Left forelimb (tissue), 1 donor: ENCODE measurements around the gene PTCD1.

Experiments
- DNase-seq: peaks from one replicate; pipeline ENCODE4 v3.0.0-alpha.2; 2018; ENCODE audit warnings: low spot score

Gene PTCD1, protein sequence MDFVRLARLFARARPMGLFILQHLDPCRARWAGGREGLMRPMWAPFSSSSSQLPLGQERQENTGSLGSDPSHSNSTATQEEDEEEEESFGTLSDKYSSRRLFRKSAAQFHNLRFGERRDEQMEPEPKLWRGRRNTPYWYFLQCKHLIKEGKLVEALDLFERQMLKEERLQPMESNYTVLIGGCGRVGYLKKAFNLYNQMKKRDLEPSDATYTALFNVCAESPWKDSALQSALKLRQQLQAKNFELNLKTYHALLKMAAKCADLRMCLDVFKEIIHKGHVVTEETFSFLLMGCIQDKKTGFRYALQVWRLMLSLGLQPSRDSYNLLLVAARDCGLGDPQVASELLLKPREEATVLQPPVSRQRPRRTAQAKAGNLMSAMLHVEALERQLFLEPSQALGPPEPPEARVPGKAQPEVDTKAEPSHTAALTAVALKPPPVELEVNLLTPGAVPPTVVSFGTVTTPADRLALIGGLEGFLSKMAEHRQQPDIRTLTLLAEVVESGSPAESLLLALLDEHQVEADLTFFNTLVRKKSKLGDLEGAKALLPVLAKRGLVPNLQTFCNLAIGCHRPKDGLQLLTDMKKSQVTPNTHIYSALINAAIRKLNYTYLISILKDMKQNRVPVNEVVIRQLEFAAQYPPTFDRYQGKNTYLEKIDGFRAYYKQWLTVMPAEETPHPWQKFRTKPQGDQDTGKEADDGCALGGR

DNA sequence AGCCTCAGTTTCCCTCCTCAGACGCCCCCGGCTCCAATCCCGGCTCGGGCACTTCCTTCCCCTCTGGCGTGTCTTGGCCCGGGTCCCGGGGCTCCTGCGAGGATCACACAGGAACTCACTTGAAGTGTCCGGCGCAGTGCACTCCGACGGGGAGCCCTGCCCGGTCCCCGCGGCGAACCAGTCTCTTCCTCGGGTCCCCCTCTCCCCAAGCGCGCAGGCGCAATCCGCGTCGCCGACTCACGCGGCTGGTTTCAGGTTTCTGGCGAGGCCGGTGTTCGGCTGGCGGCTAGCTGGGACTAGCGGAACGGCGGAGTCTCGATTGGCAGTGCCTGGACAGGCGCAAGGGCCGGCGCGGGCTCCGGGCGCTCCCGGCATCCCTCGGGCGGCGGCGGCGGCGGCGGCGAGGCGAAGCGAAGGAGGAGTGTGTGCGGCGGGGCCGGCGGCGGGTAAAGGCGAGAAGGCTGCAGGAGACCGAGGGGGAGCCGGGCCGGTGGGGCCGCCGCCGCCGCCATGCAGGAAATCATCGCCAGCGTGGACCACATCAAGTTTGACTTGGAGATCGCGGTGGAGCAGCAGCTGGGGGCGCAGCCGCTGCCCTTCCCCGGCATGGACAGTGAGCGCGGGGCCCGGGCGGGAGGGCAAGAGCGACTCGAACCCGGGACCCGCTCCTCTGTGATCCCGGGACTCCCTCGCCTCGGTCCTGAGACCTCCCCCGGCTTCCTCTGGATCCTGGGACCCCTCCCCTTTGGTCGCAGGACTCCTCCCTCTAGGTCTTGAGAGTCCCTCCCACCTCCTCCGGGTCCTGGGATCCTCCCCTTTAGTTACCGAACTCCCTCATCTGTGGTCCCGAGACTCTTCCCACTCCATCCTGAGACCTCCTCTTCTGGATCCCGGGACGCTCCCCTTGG lies at the start of gene PTCD1, which contains the start of gene CPSF4:
PTCD1 (minus strand) TSS at position 226 of the 908 bp plus-strand sequence. CDS start 3,556 bp downstream, outside the sequence.
CPSF4 (plus strand) TSS at position 371 of the 908 bp plus-strand sequence; CDS start at position 511, 140 bp downstream.
- peak; percentile 96 for DNase-seq

DNA sequence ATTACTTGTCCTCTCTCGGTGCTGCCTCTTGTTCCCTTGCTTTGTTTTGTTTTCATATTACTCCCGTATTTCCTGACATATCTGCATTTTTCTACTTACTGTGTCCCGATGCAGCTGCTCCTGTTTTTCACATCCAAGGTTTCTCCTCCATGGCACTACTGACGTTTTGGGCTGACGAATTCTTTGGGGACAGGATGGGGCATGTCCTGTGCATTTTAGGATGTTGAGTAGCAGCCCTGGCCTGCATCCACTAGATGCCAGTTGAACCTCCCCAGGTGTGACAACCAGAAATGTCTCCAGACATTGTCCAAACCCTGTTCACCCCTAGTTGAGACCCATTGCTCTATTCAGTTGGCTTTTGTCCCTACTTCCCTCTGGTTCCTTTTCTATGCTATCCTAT lies 46.5 kb upstream of the PTCD1 start:
- DNase-seq = no peak

DNA sequence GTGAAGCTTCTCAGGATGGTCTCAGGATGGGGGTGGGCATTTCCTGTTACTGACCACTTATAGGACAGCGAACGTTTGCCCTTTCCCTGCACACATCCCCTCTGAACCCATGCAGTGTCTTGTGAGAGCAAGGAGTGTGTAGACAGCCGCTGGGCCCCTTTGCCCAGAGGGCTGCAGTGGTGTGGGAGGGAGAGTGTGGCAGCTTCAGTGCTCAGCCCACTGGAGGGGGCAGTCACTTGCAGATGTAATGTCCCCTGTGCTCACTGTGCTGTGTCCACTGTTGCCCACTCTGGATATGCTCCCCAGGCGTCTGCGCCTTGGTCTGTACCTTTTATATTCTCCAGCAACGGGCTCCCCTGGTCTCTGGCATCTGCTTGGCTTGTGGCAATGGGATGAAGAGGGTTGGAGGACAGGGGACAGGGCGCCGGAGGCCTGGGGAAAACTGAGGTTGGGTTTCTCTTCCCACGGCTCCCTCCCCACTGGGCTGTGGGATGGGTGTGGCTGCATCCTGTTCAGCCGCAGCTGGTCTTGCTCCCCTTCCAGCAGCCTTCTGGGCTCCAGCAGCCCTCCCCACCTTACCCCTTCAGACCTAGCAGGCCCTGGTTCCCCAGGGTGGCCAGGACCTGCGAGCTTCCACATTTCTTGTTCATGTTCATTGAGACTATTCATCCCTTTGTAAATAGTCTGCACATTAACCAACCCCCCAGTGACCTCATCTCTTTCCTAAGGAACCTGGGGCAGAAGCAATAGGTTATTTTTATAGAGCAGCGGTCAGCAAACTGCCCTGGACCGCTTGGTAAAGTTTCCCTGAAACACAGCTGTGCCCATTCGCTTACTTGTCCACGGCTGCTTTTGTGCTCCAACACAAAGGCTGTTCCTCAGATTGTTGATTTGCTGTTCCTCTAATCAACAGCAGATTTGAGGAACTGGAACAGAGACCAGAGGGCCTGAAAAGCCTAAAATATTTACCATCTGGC lies 40.2 kb upstream of the PTCD1 start:
- DNase-seq = no peak

DNA sequence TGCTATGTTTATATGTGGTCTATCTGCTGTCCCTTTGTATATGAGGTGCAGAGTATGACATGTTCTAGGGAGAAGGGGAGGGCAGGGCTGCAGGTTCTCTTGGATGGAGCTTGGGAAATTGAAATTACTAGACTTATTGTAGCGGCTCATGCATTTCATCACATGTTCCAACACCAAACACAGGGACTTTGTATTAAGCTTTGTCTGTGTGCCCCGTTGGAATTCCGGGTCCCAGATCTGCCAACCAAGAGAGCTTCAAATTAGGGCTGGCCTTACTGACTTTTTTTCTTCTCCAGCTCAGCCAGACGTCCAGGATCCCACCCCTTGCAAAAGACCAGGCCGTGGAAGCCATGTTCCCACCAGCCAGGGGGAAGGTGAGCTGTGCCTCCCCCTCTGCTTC lies 37.5 kb upstream of the PTCD1 start:
- no peak for DNase-seq

DNA sequence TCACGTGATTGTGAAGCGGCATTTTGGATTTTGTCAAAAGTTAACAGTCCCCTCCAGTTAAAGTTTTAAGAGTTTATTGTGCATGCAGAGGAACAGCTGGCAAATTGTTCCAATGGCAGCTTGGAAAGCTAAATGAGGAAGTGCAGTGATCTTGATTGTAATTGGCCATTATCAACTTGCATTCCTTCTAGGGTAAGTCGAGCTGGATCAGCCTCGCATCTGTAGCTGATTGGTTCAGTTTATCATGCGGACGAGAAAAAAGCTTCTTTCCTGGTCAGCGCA lies 34.7 kb upstream of the PTCD1 start:
- no peak for DNase-seq

DNA sequence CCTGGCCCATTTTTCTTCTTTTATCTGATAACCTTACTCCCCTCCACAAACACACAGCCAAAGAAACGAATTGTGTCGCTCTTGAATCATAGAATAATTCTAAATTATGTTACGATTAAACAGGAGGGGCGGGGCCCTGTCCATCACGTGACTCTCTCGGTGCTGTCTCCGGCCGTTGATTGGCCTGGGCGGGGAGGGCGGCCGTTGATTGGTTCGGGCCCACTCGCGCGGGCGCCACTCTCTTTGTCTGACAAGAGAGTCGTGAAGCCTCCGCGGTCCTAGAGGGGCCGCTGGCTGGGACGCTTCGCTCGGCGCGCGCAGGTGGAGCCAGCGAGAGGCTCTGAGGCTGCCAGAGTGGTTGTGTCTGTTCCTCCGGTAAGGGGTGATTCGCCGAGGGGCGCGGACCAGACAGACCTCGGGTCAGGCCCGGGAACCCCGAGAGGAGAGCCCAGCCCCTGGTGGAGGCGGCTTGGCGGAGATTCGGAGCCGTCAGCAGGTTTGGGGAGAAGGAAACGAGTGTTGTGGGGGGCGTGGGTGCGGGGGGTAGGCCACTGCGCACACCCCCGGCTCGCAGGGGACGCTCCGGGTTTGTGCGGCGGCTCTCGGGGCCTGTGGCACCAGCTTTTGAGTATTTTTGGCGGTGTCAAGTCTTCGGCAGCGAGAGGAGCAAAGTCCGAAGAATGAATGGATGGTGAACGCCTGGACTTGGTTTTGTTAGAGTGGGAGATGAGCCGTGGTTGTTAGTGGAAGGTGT lies 34.1 kb upstream of the PTCD1 start, which contains the start of gene ZNF789:
ZNF789 (plus strand) TSS at position 330 of the 754 bp plus-strand sequence. CDS start 3,567 bp downstream, outside the sequence.
- DNase-seq = peak; percentile 96

DNA sequence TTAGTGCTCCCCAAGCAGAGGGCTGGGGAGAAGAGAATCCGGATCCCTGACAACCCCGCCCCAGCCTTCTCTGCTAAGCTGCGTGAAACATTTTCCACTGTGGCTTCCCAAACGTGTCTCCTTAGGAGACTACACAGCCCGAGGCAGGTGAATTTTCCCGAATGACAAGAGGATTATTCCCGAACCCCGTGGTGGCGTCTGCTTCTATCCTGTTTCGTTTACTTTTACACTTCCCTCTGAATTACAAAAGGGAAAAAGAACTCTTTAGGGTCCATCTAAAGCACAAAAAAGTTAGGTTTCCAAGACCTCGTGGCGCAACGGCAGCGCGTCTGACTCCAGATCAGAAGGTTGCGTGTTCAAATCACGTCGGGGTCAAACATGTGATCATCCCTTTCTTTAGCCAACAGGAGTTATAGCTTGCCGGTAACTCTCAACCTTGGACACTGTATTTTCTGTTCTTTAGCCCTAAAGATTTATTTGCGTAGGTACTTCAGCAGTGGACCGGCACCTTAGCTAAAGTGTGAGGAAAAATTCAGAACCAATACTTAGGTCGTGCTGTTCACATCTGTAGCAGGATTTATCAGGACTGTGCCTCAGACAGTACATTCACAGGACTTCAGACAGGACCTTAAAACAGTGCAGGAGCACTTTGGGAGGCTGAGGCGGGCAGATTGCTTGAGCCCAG lies 30.9 kb upstream of the PTCD1 start:
- no peak for DNase-seq

DNA sequence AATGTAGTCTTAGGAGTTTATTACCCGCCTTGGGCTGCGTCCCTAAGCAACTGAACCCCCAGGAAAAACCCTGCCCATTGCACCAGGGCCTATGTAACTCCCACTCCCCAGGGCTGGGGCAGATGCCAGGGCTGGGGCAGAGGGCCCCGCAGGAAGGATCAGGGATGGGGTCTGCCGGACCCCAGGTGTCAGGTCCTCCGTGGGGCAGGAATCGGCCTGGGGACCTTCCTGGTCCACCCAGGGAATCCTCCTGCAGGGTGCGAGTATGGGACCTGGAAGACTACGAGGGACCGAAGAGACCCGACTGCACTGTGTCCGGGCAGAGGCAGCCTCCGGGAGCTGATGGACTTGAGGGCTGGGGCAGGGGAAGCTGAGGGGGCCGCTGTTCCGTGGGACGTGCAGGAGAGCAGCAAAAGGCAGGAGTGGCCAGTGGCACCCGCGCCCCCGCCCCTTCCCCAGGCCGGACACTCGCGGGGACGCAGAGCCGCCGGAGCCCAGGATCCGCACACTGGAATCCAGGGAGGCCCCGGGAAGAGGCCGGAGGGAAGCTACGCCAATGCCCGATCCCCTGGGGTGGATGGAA lies 29.8 kb upstream of the PTCD1 start:
- no peak for DNase-seq

DNA sequence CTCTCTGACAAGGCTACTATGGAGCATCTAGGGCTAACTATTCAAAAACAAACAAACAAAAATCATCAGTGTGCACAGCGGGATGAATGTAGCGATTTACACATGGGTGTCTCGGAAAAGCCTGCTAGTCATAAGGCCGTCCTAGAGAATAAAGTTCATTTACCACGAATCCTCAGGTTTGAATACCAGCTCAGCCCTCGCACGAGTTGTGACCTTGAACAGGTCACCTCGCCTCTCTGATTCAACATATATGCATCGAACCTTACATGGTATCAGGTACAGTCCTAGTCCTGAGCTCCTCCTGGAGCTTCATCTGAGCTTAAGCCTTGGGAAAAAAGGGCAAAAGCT lies 26.8 kb upstream of the PTCD1 start:
- DNase-seq = no peak

DNA sequence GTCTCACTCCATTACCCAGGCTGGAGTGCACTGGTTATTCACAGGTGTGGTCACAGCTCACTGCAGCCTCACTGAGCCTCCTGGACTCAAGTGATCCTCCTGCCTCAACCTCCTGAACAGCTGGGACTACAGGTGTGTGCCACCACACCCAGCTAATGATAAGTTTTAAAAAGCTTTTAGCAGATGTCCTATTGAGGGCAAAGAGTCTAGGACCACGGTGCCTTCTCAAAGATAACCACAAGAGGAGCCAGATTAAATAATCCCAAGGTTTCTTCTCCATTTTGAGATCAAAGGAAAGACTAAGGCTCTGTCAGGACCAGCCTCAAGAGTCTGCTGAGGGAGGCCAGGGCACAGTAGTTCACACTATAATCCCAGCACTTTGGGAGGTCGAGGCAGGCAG lies 22.6 kb upstream of the PTCD1 start:
- DNase-seq = no peak

DNA sequence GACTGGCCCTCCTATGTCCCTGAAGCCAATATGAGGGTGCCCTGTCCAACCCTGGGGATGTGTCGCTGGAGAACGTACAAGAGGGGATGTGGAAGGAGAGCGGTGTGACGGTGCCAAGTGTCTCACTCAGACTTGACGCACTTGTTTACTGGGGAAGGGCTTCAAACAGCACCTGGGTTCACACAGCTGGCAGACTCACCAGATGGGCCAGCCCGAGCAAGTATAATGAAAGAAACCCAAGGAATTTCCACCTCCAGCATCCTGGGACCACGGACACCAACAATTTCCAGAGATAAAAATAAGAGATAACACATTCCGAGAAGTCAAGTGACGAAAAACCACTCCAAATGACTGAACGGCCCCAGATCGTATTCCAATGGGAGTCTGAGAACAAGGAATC lies 22.1 kb upstream of the PTCD1 start:
- no peak for DNase-seq

DNA sequence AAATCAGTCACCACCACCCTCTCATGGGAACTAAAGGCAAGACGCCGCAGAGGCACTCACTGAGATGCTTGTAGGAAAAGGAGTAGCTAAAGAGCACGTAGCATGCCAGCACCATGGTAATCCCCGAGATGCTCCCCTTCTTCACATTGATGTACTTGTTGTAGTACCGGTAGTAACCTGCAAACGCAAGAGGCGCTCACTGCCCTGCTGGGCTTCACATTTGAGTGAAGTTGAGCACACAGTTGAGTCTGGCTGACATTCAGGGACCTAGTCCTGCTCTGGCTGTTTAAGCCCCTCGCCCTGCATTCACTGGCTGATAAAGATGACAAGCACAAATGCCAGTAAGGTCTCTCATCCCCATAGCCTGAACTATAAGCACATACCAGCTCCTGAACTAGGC lies 20.5 kb upstream of the PTCD1 start:
- no peak for DNase-seq

DNA sequence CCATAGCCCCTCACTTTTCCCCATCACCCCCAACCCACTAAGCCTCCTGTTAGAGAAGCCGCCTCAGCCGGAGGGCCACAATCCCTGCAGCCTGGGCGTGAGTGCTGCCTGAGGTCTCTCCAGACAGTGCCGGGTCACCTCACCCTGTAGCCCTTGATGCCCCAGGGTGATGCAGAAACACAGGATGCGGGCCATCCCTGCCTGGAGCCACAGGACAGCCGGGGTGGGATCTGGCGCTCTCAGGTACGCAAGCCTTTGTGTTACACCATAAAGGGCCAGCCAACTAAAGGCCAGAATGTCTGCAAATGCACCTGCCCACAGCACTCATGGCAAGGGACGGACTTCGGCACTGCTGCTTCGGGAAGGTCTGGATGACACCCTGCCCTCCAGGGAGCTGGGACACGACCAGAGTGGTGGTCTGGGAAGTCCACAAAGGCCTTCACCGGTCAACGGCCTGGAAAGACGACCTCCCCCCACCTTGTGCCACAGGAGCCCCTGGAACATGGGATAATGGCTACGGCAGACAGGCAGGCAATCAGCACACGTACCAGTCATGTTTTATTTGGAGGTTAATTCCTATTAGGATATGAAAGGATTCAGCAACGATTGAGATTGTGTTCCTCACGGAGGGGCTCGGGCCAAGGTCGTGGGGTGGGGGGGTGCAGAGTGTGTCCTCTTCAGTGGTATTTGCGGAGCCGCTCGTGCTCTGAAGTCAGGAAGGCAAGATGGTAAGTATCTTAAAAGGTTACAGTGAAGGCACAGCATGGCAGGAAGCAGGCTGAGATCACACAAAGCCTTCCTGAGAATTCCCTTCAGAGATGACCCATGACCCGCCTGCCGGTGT lies 19.3 kb upstream of the PTCD1 start:
- no peak for DNase-seq

DNA sequence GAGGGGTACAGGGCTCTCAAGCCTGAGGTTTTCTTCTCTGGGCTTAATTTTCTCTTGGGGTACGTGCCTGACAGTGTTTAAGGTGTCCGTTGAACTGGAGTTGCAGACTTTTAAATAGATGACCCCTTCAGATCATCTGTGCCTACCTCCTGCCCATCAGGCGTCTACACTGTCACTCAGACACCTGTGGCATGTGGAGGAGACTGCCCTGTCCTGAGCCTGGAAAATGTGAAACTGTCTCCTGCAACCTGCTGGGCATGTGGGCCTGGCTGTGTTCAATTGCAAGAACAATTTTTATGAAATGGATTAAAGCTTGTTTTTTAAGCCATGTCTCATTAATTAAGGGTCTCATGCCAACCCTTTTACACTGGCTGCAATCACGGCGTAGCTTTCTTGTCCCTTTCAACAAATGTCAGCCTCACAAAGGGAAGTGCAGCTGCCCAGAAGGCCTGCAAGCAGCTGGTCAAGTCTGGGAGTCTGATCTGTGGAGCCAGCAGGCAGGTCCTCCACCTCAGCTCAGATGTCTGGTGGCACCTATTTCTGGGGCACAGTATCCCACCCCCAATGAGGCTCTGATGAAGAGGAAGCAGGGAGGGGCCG lies 18.6 kb upstream of the PTCD1 start:
- no peak for DNase-seq

DNA sequence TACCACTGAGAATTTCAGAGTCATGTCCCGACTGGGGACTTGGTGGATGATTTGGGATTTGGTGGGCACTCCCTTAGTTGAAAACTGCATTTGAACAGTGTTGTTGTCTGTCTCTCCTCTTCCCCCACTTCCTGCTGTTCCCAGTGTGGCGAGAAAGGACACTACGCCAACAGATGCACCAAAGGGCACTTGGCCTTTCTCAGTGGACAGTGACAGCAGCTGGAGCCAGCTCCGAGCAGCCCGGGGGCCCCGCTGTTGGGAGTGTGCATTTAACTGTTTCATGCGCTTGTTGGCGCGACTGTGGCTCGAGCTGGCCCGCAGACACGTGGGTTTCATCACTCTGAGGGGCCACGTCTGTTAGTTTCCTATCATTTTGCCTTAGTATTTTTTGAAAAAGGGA lies 17.7 kb upstream of the PTCD1 start:
- no peak for DNase-seq

DNA sequence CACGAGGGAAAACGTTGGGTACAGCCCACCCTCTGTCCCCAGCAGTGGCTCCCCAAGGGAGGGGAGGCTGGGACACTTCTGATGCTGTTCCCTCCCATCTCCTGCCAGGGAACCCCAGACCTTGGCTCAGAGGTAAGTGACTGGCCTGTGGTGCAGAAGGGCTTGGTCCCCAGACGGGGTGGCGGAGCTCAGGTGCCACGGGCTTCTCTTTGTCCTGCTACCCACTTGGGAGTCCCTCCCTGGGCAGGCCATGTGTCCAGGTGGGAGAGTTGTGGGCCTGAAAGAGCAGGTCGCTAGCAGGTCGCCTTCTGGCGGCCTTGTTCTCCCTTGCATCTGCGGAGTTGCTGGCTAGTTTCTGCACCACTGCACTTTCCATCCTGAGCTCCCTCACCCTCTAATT lies 17.3 kb upstream of the PTCD1 start:
- DNase-seq = no peak

DNA sequence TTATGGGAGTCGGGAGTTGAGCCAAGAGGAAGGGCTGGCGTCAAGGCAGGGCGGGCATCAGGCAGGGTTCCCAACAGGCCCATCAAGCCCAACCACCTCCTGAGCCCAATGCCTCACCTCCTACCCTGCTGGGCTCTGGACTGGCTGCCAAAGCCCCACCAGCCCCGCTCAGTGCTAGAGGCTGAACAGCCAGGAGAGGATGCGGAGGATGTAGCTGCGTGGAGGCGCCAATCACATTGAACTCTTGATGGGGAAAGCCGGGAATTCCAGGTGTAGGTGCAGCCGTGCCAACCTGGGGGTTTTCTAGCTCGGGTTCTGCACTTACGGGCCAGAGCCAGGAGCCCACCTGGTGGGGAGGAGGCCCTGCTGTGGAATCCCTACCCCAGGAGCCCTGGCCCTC lies 14.5 kb upstream of the PTCD1 start:
- DNase-seq = no peak

DNA sequence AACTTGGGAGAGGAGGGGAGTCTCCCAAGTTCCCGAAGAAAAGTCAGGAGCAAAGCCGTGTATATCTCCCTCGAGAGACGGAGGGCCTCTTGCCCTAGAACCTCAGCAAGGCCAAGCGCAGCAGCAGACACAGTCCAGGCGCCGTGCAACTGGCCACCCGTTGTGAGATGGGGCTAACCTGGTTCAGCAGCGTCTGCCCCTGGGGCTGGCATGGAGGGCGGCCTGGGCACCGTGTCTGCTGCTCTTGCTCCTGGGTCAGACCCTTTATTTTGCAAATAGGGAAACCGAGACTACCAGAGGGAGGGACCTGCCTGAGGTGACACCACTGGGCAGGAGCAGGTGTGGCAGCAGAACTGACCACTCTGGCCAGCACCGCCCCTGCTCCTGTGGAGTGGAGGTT lies 13.9 kb upstream of the PTCD1 start:
- DNase-seq = no peak
